HepG2 (cell line): ENCODE data around the gene LMAN1L. TPM values are rescaled to one million over a fixed set of nuclear protein-coding genes. Genes with fewer than 3 reads are reported as not detected.

Experiments used
- KMT2A ChIP-seq: sonication (generic); formaldehyde crosslinking; IDR thresholded peaks from 2 replicates; pipeline ENCODE4 v1.4.0; 2020; ENCODE audit warnings: missing genetic modification reagents
- SCMH1 ChIP-seq: sonication (generic); formaldehyde crosslinking; IDR thresholded peaks from 2 replicates; pipeline ENCODE4 v1.9.0; 2021; ENCODE audit warnings: missing genetic modification reagents, mild to moderate bottlenecking, borderline replicate concordance
- SMAD3 ChIP-seq: sonication (generic); formaldehyde crosslinking; IDR thresholded peaks from 2 replicates; pipeline ENCODE4 v1.4.0; 2020; ENCODE audit warnings: missing genetic modification reagents
- SP2 ChIP-seq: sonication (generic); formaldehyde crosslinking; IDR thresholded peaks from 2 replicates; pipeline ENCODE4 v1.5.1; 2020; ENCODE audit warnings: mild to moderate bottlenecking, missing genetic modification reagents
- ZC3H13 ChIP-seq: sonication (generic); formaldehyde crosslinking; IDR thresholded peaks from 2 replicates; pipeline ENCODE4 v1.8.1; 2023; ENCODE audit warnings: mild to moderate bottlenecking, missing genetic modification reagents, moderate library complexity
- ZFYVE20 ChIP-seq: sonication (generic); formaldehyde crosslinking; IDR thresholded peaks from 2 replicates; pipeline ENCODE4 v1.8.0; 2023; ENCODE audit warnings: low read depth, mild to moderate bottlenecking, moderate library complexity, missing genetic modification reagents, borderline replicate concordance
- ZKSCAN1 ChIP-seq: fragments of 150-350 bp; IDR thresholded peaks from 2 replicates; pipeline ENCODE4 v1.6.1; 2014; ENCODE audit warnings: low read length
- polyA plus RNA-seq, 8 experiments: library from polyadenylated mRNA; depleted of rRNA in 3 of 8; stranded (reverse) in 7 of 8; unstranded in 1 of 8; fragments of >200 nt; fragmentation: Illumina TruSeq in 4 of 8; extraction: Trizol in 4 of 8; gene quantifications; 2 replicates each; pipeline versions ENCODE4 v1.2.1 to v1.2.3, GENCODE V29; 2011 to 2016; ENCODE audit warnings: low read depth in 4 of 8, missing spikeins in 1 of 8, mixed read lengths in 1 of 8; ENCODE audit not compliant: insufficient read depth in 1 of 8
- total RNA-seq, 5 experiments: library from RNA; depleted of rRNA; stranded (reverse); fragments of >200 nt; fragmentation: Illumina TruSeq; extraction: Trizol; gene quantifications; 2 replicates each; pipeline ENCODE4 v1.2.3, GENCODE V29; 2016; ENCODE audit warnings: low read depth in 1 of 5
- TF ChIP-seq, protein P1 (sequence below): sonication (generic); formaldehyde crosslinking; conservative IDR thresholded peaks from 2 replicates; pipeline ENCODE4 v1.8.0; 2022; ENCODE audit warnings: mild to moderate bottlenecking, moderate library complexity, missing genetic modification reagents
- TF ChIP-seq, protein P2 (sequence below): sonication (generic); formaldehyde crosslinking; IDR thresholded peaks from 2 replicates; pipeline ENCODE4 v1.8.1; 2022; ENCODE audit warnings: mild to moderate bottlenecking, missing genetic modification reagents
- TF ChIP-seq, protein P3 (sequence below): sonication (generic); formaldehyde crosslinking; IDR thresholded peaks from 2 replicates; pipeline ENCODE4 v1.8.0; 2022; ENCODE audit warnings: missing genetic modification reagents, mild to moderate bottlenecking, moderate library complexity, borderline replicate concordance
- TF ChIP-seq, protein P4 (sequence below): IDR thresholded peaks from 2 replicates; pipeline ENCODE4 v1.6.1; 2016; ENCODE audit warnings: low read depth, control low read depth
- TF ChIP-seq, protein P5 (sequence below): sonication (generic); formaldehyde crosslinking; IDR thresholded peaks from 2 replicates; pipeline ENCODE4 v1.4.0; 2020; ENCODE audit warnings: missing genetic modification reagents; ENCODE audit errors: not compliant biosample characterization
- TF ChIP-seq, protein P6 (sequence below): sonication (generic); formaldehyde crosslinking; conservative IDR thresholded peaks from 2 replicates; pipeline ENCODE4 v1.8.0; 2022; ENCODE audit warnings: low read depth, missing genetic modification reagents
- TF ChIP-seq, protein P7 (sequence below): sonication (generic); formaldehyde crosslinking; IDR thresholded peaks from 2 replicates; pipeline ENCODE4 v1.9.0; 2021; ENCODE audit warnings: missing genetic modification reagents, borderline replicate concordance
- TF ChIP-seq, protein P8 (sequence below): sonication (generic); formaldehyde crosslinking; IDR thresholded peaks from 2 replicates; pipeline ENCODE4 v1.5.0; 2020; ENCODE audit warnings: missing genetic modification reagents, mild to moderate bottlenecking, borderline replicate concordance

Gene LMAN1L
- total and polyA plus RNA-seq, 2 of the 13 experiments (the other 11 are each of a cell fraction or from before 2014, with no cell fraction given) = not detected

DNA sequence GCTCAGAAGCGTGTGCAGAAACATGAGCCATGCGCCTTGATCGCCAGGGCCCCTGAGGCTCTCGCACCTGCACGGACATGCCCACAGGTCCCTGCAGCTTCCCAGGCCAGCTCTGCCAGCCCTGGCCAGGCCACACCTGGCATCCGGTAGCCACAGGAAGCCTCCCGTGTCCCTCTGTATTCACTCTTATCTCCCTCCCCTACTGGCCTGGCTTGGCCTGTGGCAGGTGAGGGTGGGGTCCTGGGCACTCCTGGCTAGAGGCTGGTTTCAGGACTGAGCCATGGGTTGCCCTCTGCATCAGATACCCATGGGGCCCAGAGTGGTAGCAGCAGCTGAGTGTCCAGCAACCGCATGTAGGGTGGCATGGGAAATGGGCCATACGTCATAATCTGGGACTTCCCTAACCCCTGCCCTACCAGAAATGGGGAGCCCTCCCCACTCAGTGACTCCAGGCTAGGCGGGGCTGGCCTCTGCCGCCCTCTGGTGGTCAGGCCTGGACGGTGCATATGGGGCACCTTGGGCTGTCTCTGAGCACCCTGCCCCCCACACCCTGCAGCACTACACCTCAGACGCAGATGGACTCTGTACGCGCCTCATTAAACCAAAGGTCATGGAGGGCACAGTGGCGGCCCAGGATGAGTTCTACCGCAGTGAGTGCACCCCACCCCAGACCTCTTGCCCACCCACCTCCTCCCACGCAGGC is 12.6 kb upstream of the LMAN1L start (continued):
- TF ChIP-seq, protein P1, sequence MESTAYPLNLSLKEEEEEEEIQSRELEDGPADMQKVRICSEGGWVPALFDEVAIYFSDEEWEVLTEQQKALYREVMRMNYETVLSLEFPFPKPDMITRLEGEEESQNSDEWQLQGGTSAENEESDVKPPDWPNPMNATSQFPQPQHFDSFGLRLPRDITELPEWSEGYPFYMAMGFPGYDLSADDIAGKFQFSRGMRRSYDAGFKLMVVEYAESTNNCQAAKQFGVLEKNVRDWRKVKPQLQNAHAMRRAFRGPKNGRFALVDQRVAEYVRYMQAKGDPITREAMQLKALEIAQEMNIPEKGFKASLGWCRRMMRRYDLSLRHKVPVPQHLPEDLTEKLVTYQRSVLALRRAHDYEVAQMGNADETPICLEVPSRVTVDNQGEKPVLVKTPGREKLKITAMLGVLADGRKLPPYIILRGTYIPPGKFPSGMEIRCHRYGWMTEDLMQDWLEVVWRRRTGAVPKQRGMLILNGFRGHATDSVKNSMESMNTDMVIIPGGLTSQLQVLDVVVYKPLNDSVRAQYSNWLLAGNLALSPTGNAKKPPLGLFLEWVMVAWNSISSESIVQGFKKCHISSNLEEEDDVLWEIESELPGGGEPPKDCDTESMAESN (CRISPR knock-in tag) = peak; percentile 59; the same call in 1 of the 2 replicates
- TF ChIP-seq SP2 (CRISPR knock-in tag) (no peak), KMT2A (CRISPR knock-in tag) (no peak), SCMH1 (CRISPR knock-in tag) (no peak), SMAD3 (CRISPR knock-in tag) (no peak), ZC3H13 (CRISPR knock-in tag) (no peak), ZFYVE20 (CRISPR knock-in tag) (no peak), ZKSCAN1 (no peak)
- TF ChIP-seq, protein P2, sequence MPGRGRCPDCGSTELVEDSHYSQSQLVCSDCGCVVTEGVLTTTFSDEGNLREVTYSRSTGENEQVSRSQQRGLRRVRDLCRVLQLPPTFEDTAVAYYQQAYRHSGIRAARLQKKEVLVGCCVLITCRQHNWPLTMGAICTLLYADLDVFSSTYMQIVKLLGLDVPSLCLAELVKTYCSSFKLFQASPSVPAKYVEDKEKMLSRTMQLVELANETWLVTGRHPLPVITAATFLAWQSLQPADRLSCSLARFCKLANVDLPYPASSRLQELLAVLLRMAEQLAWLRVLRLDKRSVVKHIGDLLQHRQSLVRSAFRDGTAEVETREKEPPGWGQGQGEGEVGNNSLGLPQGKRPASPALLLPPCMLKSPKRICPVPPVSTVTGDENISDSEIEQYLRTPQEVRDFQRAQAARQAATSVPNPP (CRISPR knock-in tag) = no peak
- TF ChIP-seq, protein P3, sequence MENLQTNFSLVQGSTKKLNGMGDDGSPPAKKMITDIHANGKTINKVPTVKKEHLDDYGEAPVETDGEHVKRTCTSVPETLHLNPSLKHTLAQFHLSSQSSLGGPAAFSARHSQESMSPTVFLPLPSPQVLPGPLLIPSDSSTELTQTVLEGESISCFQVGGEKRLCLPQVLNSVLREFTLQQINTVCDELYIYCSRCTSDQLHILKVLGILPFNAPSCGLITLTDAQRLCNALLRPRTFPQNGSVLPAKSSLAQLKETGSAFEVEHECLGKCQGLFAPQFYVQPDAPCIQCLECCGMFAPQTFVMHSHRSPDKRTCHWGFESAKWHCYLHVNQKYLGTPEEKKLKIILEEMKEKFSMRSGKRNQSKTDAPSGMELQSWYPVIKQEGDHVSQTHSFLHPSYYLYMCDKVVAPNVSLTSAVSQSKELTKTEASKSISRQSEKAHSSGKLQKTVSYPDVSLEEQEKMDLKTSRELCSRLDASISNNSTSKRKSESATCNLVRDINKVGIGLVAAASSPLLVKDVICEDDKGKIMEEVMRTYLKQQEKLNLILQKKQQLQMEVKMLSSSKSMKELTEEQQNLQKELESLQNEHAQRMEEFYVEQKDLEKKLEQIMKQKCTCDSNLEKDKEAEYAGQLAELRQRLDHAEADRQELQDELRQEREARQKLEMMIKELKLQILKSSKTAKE = no peak
- TF ChIP-seq, protein P4, sequence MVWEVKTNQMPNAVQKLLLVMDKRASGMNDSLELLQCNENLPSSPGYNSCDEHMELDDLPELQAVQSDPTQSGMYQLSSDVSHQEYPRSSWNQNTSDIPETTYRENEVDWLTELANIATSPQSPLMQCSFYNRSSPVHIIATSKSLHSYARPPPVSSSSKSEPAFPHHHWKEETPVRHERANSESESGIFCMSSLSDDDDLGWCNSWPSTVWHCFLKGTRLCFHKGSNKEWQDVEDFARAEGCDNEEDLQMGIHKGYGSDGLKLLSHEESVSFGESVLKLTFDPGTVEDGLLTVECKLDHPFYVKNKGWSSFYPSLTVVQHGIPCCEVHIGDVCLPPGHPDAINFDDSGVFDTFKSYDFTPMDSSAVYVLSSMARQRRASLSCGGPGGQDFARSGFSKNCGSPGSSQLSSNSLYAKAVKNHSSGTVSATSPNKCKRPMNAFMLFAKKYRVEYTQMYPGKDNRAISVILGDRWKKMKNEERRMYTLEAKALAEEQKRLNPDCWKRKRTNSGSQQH = no peak
- TF ChIP-seq, protein P5, sequence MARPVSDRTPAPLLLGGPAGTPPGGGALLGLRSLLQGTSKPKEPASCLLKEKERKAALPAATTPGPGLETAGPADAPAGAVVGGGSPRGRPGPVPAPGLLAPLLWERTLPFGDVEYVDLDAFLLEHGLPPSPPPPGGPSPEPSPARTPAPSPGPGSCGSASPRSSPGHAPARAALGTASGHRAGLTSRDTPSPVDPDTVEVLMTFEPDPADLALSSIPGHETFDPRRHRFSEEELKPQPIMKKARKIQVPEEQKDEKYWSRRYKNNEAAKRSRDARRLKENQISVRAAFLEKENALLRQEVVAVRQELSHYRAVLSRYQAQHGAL (CRISPR knock-in tag) = no peak
- TF ChIP-seq, protein P6, sequence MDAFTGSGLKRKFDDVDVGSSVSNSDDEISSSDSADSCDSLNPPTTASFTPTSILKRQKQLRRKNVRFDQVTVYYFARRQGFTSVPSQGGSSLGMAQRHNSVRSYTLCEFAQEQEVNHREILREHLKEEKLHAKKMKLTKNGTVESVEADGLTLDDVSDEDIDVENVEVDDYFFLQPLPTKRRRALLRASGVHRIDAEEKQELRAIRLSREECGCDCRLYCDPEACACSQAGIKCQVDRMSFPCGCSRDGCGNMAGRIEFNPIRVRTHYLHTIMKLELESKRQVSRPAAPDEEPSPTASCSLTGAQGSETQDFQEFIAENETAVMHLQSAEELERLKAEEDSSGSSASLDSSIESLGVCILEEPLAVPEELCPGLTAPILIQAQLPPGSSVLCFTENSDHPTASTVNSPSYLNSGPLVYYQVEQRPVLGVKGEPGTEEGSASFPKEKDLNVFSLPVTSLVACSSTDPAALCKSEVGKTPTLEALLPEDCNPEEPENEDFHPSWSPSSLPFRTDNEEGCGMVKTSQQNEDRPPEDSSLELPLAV = no peak
- TF ChIP-seq, protein P7, sequence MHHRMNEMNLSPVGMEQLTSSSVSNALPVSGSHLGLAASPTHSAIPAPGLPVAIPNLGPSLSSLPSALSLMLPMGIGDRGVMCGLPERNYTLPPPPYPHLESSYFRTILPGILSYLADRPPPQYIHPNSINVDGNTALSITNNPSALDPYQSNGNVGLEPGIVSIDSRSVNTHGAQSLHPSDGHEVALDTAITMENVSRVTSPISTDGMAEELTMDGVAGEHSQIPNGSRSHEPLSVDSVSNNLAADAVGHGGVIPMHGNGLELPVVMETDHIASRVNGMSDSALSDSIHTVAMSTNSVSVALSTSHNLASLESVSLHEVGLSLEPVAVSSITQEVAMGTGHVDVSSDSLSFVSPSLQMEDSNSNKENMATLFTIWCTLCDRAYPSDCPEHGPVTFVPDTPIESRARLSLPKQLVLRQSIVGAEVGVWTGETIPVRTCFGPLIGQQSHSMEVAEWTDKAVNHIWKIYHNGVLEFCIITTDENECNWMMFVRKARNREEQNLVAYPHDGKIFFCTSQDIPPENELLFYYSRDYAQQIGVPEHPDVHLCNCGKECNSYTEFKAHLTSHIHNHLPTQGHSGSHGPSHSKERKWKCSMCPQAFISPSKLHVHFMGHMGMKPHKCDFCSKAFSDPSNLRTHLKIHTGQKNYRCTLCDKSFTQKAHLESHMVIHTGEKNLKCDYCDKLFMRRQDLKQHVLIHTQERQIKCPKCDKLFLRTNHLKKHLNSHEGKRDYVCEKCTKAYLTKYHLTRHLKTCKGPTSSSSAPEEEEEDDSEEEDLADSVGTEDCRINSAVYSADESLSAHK (CRISPR knock-in tag) = no peak
- TF ChIP-seq, protein P8, sequence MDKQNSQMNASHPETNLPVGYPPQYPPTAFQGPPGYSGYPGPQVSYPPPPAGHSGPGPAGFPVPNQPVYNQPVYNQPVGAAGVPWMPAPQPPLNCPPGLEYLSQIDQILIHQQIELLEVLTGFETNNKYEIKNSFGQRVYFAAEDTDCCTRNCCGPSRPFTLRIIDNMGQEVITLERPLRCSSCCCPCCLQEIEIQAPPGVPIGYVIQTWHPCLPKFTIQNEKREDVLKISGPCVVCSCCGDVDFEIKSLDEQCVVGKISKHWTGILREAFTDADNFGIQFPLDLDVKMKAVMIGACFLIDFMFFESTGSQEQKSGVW (CRISPR knock-in tag) = no peak
